Measurements from ENCODE around the gene PNCK. TPM values are rescaled to one million over a fixed set of nuclear protein-coding genes. Genes with fewer than 3 reads are reported as not detected.
"Not testable (repeated sequence)": the region's sequence is repeated elsewhere in the genome, so short reads cannot be mapped to it uniquely, and the experiment has no call there.

The PNCK gene
- total and polyA plus RNA-seq, 2 experiments from 2014 or later = not detected

DNA sequence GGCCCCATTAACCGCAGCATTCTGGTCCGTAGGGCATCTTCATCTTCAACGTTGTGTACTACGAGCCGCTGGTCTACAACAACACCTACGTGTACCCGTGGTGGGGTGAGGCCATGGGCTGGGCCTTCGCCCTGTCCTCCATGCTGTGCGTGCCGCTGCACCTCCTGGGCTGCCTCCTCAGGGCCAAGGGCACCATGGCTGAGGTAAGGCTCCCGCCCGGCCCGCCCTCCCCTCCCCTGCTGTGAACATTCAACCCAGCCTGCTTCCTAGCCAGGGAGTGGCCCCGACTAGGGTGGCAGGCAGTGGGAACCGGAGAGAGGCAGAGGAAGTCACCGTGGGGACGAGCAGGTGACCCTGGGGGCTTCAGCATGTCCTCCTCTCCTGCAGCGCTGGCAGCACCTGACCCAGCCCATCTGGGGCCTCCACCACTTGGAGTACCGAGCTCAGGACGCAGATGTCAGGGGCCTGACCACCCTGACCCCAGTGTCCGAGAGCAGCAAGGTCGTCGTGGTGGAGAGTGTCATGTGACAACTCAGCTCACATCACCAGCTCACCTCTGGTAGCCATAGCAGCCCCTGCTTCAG, 21.2 kb upstream of the PNCK start:
- no peaks in the 10 kb centered on the region for H3K79me2 ChIP-seq (ENCODE audit: insufficient read depth)
- H3K27ac ChIP-seq = no peak overlapping the region
- no peaks in the 10 kb centered on the region for H3K36me3 ChIP-seq (ENCODE audit: low read depth)
- H3K4me2 ChIP-seq (ENCODE audit: unreplicated experiment) = no peak overlapping the region
- H3K4me1 ChIP-seq (ENCODE audit: insufficient read depth) = no peaks in the 10 kb centered on the region
- in situ Hi-C loops (cut with MboI) = no loop called here
- H3K9ac ChIP-seq = no peak overlapping the region
- no peaks in the 10 kb centered on the region for H4K20me1 ChIP-seq (ENCODE audit: insufficient read depth)
- no peak for DNase-seq
- no peaks in the 10 kb centered on the region for H3K9me3 ChIP-seq (ENCODE audit: low read depth)
- H3K4me3 ChIP-seq = no peak overlapping the region
- no peaks in the 10 kb centered on the region for H3K27me3 ChIP-seq (replicated peaks; ENCODE audit: insufficient read depth)
- H3F3A ChIP-seq (ENCODE audit: insufficient read depth) = no peaks in the 10 kb centered on the region
- no peak for TF ChIP-seq EZH2 (IDR thresholded peaks at IDR 0.05; ENCODE audit: insufficient read depth, poor library complexity, severe bottlenecking)
- no peak for TF ChIP-seq EZH2phosphoT487 (IDR thresholded peaks at IDR 0.05; ENCODE audit: insufficient read depth, low read depth)
- WGBS, 2 experiments (ENCODE audit: low coverage in 1 of 2, low lambda C conversion rate in 2 of 2, missing lambda C conversion rate in 2 of 2) = 82 to 84% methylated on average over 5 to 15 of the region's 23 CpGs
- H2AFZ ChIP-seq = no peak overlapping the region
- no peaks in the 10 kb centered on the region for H3K9me2 ChIP-seq (ENCODE audit: insufficient read depth)

DNA sequence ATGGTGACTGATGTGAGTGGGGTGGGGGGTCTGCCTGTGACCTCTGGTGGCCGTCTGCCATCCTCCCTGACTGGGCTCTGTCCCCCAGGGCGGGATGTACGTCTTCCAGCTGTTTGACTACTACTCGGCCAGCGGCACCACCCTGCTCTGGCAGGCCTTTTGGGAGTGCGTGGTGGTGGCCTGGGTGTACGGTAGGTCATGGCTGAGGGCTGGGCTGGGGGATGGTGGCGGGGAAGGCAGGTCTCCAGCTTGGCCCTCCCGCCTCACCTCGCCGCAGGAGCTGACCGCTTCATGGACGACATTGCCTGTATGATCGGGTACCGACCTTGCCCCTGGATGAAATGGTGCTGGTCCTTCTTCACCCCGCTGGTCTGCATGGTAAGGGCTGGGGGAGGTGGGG, 20.6 kb upstream of the PNCK start:
- H3K9me3 ChIP-seq (ENCODE audit: low read depth); H2AFZ ChIP-seq; H3K9me2 ChIP-seq (ENCODE audit: insufficient read depth); H3K36me3 ChIP-seq (ENCODE audit: low read depth); H3K79me2 ChIP-seq (ENCODE audit: insufficient read depth); H3K27ac ChIP-seq; in situ Hi-C loops (cut with MboI); H3K9ac ChIP-seq; H3K27me3 ChIP-seq (replicated peaks; ENCODE audit: insufficient read depth); H3K4me3 ChIP-seq; H4K20me1 ChIP-seq (ENCODE audit: insufficient read depth); DNase-seq; H3F3A ChIP-seq (ENCODE audit: insufficient read depth); H3K4me2 ChIP-seq (ENCODE audit: unreplicated experiment); H3K4me1 ChIP-seq (ENCODE audit: insufficient read depth): not testable (repeated sequence)
- 100% methylated on average over 8 of the region's 16 CpGs; no CpG with 5 or more reads in 1 of the 2 experiments for WGBS, 2 experiments (ENCODE audit: low coverage in 1 of 2, low lambda C conversion rate in 2 of 2, missing lambda C conversion rate in 2 of 2)

DNA sequence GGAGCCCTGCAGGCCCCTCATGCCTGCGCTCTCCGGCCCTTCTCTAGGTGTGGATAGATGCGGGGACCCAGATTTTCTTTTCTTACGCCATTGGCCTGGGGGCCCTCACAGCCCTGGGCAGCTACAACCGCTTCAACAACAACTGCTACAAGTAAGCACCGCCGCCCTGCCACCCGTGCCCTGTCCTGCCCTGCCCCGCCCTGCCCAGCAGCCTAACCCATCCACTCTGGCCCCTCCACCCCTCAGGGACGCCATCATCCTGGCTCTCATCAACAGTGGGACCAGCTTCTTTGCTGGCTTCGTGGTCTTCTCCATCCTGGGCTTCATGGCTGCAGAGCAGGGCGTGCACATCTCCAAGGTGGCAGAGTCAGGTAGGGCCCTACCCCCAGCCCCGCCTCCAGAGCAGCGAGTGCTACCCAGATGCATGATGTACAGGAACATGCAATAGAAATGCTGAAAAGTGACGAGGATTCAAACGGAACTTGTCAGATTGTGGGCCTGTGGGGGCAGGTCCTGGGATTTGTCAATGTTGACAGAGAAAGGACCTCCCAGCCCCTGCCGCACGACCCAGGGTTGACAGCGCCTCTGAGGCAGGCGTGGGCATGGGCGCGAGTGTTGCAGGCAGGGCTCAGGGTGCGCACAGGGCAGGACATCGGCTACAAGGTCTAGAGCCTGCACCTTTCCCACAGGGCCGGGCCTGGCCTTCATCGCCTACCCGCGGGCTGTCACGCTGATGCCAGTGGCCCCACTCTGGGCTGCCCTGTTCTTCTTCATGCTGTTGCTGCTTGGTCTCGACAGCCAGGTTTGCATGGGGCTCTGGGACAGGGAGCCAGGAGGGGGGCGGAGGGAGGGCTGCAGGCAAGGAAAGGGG, 19.8 kb upstream of the PNCK start:
- H3K27me3 ChIP-seq (replicated peaks; ENCODE audit: insufficient read depth) = no peaks in the 10 kb centered on the region
- no peaks in the 10 kb centered on the region for H3K79me2 ChIP-seq (ENCODE audit: insufficient read depth)
- no peaks in the 10 kb centered on the region for H3K4me1 ChIP-seq (ENCODE audit: insufficient read depth)
- no peaks in the 10 kb centered on the region for H3K9me2 ChIP-seq (ENCODE audit: insufficient read depth)
- H3K36me3 ChIP-seq (ENCODE audit: low read depth) = no peaks in the 10 kb centered on the region
- no peak overlapping the region for H3K27ac ChIP-seq
- no peak overlapping the region for H3K4me2 ChIP-seq (ENCODE audit: unreplicated experiment)
- 96 to 97% methylated on average over 11 to 30 of the region's 31 CpGs for WGBS, 2 experiments (ENCODE audit: low coverage in 1 of 2, low lambda C conversion rate in 2 of 2, missing lambda C conversion rate in 2 of 2)
- no peaks in the 10 kb centered on the region for H3K9me3 ChIP-seq (ENCODE audit: low read depth)
- in situ Hi-C loops (cut with MboI) = no loop called here
- H3K4me3 ChIP-seq = no peak overlapping the region
- no peak overlapping the region for H3K9ac ChIP-seq
- TF ChIP-seq EZH2phosphoT487 (IDR thresholded peaks at IDR 0.05; ENCODE audit: insufficient read depth, low read depth) = no peak
- no peak for TF ChIP-seq EZH2 (IDR thresholded peaks at IDR 0.05; ENCODE audit: insufficient read depth, poor library complexity, severe bottlenecking)
- no peaks in the 10 kb centered on the region for H4K20me1 ChIP-seq (ENCODE audit: insufficient read depth)
- H3F3A ChIP-seq (ENCODE audit: insufficient read depth) = no peaks in the 10 kb centered on the region
- no peak overlapping the region for H2AFZ ChIP-seq
- no peak for DNase-seq

DNA sequence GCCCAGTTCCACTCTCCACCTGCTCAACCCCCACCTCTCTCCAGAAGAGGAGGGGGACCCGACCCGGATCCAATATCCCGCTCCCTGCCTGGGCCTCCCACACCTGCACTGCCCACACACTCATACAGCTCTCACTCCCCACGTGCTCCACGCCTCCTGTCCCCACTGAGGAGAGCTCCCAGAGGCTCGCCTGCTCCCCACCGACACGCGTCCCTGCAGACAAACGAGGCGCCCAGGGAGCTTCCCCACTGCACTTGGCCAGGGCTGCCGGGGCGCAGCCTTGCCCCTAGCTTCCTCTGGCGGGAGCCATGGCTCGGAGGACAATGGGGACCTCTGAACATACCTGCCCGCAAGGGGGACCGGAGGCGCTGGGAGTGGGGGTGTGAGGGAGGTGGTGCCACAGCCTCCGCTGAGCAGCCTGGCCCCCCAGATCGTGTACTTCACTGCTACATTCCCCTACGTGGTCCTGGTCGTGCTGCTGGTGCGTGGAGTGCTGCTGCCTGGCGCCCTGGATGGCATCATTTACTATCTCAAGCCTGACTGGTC, 19.1 kb upstream of the PNCK start:
- TF ChIP-seq EZH2 (IDR thresholded peaks at IDR 0.05; ENCODE audit: insufficient read depth, poor library complexity, severe bottlenecking) (no peak), EZH2phosphoT487 (IDR thresholded peaks at IDR 0.05; ENCODE audit: insufficient read depth, low read depth) (no peak)
- no peak overlapping the region for H3K9ac ChIP-seq
- H3K9me3 ChIP-seq (ENCODE audit: low read depth) = no peaks in the 10 kb centered on the region
- no peak overlapping the region for H3K4me2 ChIP-seq (ENCODE audit: unreplicated experiment)
- no peaks in the 10 kb centered on the region for H3K79me2 ChIP-seq (ENCODE audit: insufficient read depth)
- H3K36me3 ChIP-seq (ENCODE audit: low read depth) = no peaks in the 10 kb centered on the region
- no peak overlapping the region for H3K27ac ChIP-seq
- H3F3A ChIP-seq (ENCODE audit: insufficient read depth) = no peaks in the 10 kb centered on the region
- no peaks in the 10 kb centered on the region for H3K27me3 ChIP-seq (replicated peaks; ENCODE audit: insufficient read depth)
- no peaks in the 10 kb centered on the region for H4K20me1 ChIP-seq (ENCODE audit: insufficient read depth)
- H3K4me3 ChIP-seq = no peak overlapping the region
- no peaks in the 10 kb centered on the region for H3K9me2 ChIP-seq (ENCODE audit: insufficient read depth)
- WGBS, 2 experiments (ENCODE audit: low coverage in 1 of 2, low lambda C conversion rate in 2 of 2, missing lambda C conversion rate in 2 of 2) = 80 to 83% methylated on average over 19 to 24 of the region's 24 CpGs
- DNase-seq = no peak
- H2AFZ ChIP-seq = no peak overlapping the region
- in situ Hi-C loops (cut with MboI) = no loop called here
- H3K4me1 ChIP-seq (ENCODE audit: insufficient read depth) = no peaks in the 10 kb centered on the region
